Ovary (tissue), 9 donors: ENCODE measurements around the gene PLCH2. TPM values are rescaled to one million over a fixed set of nuclear protein-coding genes. Genes with fewer than 3 reads are reported as not detected.

Experiments
- DNase-seq, 5 donors: peaks; one replicate each; pipeline ENCODE4 v3.0.0-alpha.2; 2019 to 2020
- H3K27ac ChIP-seq, 2 donors: fragments of 200-600 bp; one replicate each; pipeline versions ENCODE4 v1.5.1 to v1.8.0; 2019 to 2022
- H3K27me3 ChIP-seq: fragments of 200-600 bp; one replicate; pipeline ENCODE4 v1.8.0; 2022
- H3K36me3 ChIP-seq: fragments of 200-600 bp; sonication (generic); one replicate; pipeline ENCODE4 v1.5.1; 2019
- H3K4me1 ChIP-seq: one replicate; pipeline ENCODE4 v1.8.1; 2013; ENCODE audit warnings: mild to moderate bottlenecking, moderate library complexity; ENCODE audit not compliant: insufficient read depth
- H3K4me3 ChIP-seq: fragments of 200-600 bp; sonication (generic); one replicate; pipeline ENCODE4 v1.5.1; 2017
- H3K9me3 ChIP-seq, 2 donors: fragments of 200-600 bp in 1 of 2; sonication (generic) in 1 of 2; one replicate each; pipeline versions ENCODE4 v1.5.1 to v1.8.1; 2013 to 2019; ENCODE audit warnings: mild to moderate bottlenecking in 1 of 2, moderate library complexity in 1 of 2
- EP300 ChIP-seq: sonication (generic); formaldehyde crosslinking; IDR thresholded peaks from one replicate; pipeline ENCODE4 v1.6.1; 2017; ENCODE audit warnings: antibody characterized with exemption
- POLR2A ChIP-seq: fragments of 450-650 bp; IDR thresholded peaks from one replicate; pipeline ENCODE4 v1.6.1; 2017; ENCODE audit warnings: antibody characterized with exemption, mild to moderate bottlenecking, moderate library complexity
- WGBS, 3 donors: extraction: QIAGEN DNeasy Blood & Tissue Kit in 1 of 3; methylation state at CpG; one replicate each; pipeline versions ENCODE4 v1.1.5 to v1.1.7; 2013 to 2017; 5-methylcytosine and 5-hydroxymethylcytosine counted together
- intact Hi-C, 4 donors: fragments of 100-400 bp; cut with DNase I; formaldehyde crosslinking; loops; one replicate each; pipeline versions ENCODE4 v1.11.0 to v1.15.1; 2022 to 2023
- polyA plus RNA-seq, 2 donors: library from polyadenylated mRNA; stranded (reverse); fragments of 200-250 nt in 1 of 2; fragments of 350-450 nt in 1 of 2; fragmentation: Illumina TruSeq in 1 of 2; extraction: RNeasy Lipid Tissue Mini Kit (QIAGEN cat#74804) in 1 of 2; gene quantifications; one replicate each; pipeline ENCODE4 v1.2.3, GENCODE V29; 2013 to 2014
- total RNA-seq, 7 donors: library from RNA; depleted of rRNA in 2 of 7; stranded (reverse); fragments of >200 nt in 2 of 7; fragmentation: NEBNext Ultra II Directional in 3 of 7; extraction: Animal tissue kit (Norgen Biotek cat#: 25700) in 3 of 7; gene quantifications; one replicate each; pipeline versions ENCODE4 v1.1.0 to v1.2.4, GENCODE V29; 2016 to 2023
- TF ChIP-seq, protein P1 (sequence below), 3 donors: fragments of 450-650 bp in 2 of 3; fragments of 200-600 bp in 1 of 3; IDR thresholded peaks; one replicate each; pipeline versions ENCODE4 v1.5.1 to v1.8.0; 2016 to 2022; ENCODE audit warnings: antibody characterized with exemption in 3 of 3, mild to moderate bottlenecking in 1 of 3
- donor health status: DM: no; HTN: no; CAD: no; lungs with moderate emphysema.
- donor health status: DM: no; HTN: no; CAD: no.
- donor health status: Bipolar disorder and iron deficiency.
- donor health status: DM: yes; HTN: yes; CAD: no.
- donor health status: DM: no; HTN: no; CAD: no.
- donor health status: DM: yes; HTN: yes; CAD: no.

Gene PLCH2
- total and polyA plus RNA-seq, 9 donors: 0.05 to 0.84 (median 0.34) TPM; not detected in 1

DNA sequence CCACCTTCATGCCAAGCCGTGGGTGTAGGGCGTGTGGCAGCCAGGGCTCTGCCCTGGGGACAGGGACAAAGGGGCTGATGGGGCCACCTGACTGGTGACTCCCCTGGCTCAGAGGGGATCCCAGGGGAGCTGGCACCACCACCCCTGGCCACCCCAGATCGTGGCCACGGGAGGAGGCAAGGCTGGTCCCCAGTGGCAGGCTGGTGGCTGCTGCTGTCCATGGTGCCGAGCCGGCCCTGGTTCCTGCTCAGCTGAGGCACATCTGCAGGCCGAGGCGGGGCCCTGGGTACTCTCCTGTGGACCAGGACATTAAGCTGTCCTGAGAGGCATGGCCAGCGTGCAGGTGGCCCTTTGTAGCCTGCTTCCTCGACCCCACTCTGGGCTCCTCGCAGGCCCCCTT is 6.5 kb downstream of the PLCH2 start:
- DNase-seq: no peak
- TF ChIP-seq, protein P1, sequence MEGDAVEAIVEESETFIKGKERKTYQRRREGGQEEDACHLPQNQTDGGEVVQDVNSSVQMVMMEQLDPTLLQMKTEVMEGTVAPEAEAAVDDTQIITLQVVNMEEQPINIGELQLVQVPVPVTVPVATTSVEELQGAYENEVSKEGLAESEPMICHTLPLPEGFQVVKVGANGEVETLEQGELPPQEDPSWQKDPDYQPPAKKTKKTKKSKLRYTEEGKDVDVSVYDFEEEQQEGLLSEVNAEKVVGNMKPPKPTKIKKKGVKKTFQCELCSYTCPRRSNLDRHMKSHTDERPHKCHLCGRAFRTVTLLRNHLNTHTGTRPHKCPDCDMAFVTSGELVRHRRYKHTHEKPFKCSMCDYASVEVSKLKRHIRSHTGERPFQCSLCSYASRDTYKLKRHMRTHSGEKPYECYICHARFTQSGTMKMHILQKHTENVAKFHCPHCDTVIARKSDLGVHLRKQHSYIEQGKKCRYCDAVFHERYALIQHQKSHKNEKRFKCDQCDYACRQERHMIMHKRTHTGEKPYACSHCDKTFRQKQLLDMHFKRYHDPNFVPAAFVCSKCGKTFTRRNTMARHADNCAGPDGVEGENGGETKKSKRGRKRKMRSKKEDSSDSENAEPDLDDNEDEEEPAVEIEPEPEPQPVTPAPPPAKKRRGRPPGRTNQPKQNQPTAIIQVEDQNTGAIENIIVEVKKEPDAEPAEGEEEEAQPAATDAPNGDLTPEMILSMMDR (IDR thresholded peaks at IDR 0.05): no peak
- TF ChIP-seq EP300 (no peak), POLR2A (no peak)
- intact Hi-C loops: no loop called here
- H3K4me3 ChIP-seq: no peak overlapping the region
- H3K9me3 ChIP-seq: no peaks in the 10 kb centered on the region
- no peaks in the 10 kb centered on the region for H3K27me3 ChIP-seq
- no peaks in the 10 kb centered on the region for H3K4me1 ChIP-seq
- no peak overlapping the region for H3K27ac ChIP-seq
- H3K36me3 ChIP-seq: no peaks in the 10 kb centered on the region
- WGBS, 3 donors: 63 to 73% (median 64%) methylated on average over 9 to 11 of the region's 11 CpGs

- DNase-seq: no peak
- no peaks in the 10 kb centered on the region for H3K9me3 ChIP-seq
- 79 to 80% (median 80%) methylated on average over 13 of the region's 13 CpGs for WGBS, 3 donors
- intact Hi-C loops: no loop called here
- H3K4me3 ChIP-seq: no peak overlapping the region
- H3K36me3 ChIP-seq: no peaks in the 10 kb centered on the region
- TF ChIP-seq EP300 (no peak), POLR2A (no peak)
- TF ChIP-seq, protein P1 (IDR thresholded peaks at IDR 0.05): no peak
- no peaks in the 10 kb centered on the region for H3K27me3 ChIP-seq
- no peak overlapping the region for H3K27ac ChIP-seq
- no peaks in the 10 kb centered on the region for H3K4me1 ChIP-seq
These were observed 6.9 kb downstream of the PLCH2 start for GRCh38 chr1:2483026-2483425.

GRCh38 chr1:2483970-2484369 is 7.9 kb downstream of the PLCH2 start:
- 45 to 53% (median 48%) methylated on average over 10 to 16 of the region's 16 CpGs for WGBS, 3 donors
- H3K27me3 ChIP-seq: no peaks in the 10 kb centered on the region
- no peak for DNase-seq
- no peaks in the 10 kb centered on the region for H3K4me1 ChIP-seq
- intact Hi-C loops: no loop called here
- H3K36me3 ChIP-seq: no peaks in the 10 kb centered on the region
- TF ChIP-seq POLR2A (no peak), EP300 (no peak)
- TF ChIP-seq, protein P1 (IDR thresholded peaks at IDR 0.05): no peak
- H3K9me3 ChIP-seq: no peaks in the 10 kb centered on the region
- no peak overlapping the region for H3K4me3 ChIP-seq
- no peak overlapping the region for H3K27ac ChIP-seq

DNA sequence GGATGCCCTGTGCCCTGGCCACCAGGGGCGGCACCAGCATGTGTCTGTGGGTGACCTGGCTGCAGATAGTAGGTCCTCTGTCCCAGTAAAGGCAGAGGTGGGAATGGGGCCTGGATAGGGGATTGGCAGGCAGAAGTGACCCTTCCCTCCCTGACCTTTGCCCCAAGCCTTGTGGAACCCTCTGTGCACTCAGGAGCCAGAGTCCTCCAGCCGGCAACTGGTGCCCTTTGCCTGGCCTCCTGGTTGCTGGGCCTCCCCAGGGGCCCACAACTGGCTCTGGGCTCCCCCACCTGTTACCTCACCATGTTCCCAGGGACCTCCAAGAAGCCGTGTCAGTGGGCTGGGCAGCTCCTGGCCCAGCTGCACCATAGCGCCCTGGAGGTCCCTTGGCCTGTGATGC is 10.0 kb downstream of the PLCH2 start:
- Histone ChIP-seq H3K4me1 (no peaks in the 10 kb centered on the region), H3K9me3 (peaks cover 0 to 3% of the 10 kb centered on the region in 2 donors), H3K27ac (no peak overlapping the region), H3K36me3 (no peaks in the 10 kb centered on the region), H3K27me3 (no peaks in the 10 kb centered on the region), H3K4me3 (no peak overlapping the region)
- TF ChIP-seq POLR2A: no peak
- TF ChIP-seq EP300: no peak
- TF ChIP-seq, protein P1 (IDR thresholded peaks at IDR 0.05): no peak
- intact Hi-C loops: no loop called here
- WGBS, 3 donors: 66 to 77% (median 77%) methylated on average over 4 of the region's 4 CpGs
- no peak for DNase-seq

- Histone ChIP-seq H3K27me3 (no peaks in the 10 kb centered on the region), H3K27ac (no peak overlapping the region), H3K4me1 (no peaks in the 10 kb centered on the region), H3K9me3 (peaks cover 0 to 3% of the 10 kb centered on the region in 2 donors), H3K4me3 (no peak overlapping the region), H3K36me3 (no peaks in the 10 kb centered on the region)
- intact Hi-C loops: no loop called here
- 80 to 88% (median 86%) methylated on average over 9 of the region's 9 CpGs for WGBS, 3 donors
- no peak for DNase-seq
- TF ChIP-seq, protein P1 (IDR thresholded peaks at IDR 0.05): no peak
- TF ChIP-seq POLR2A (no peak), EP300 (no peak)
These were observed 10.5 kb downstream of the PLCH2 start for GRCh38 chr1:2486558-2486957.
